ENCODE measurements around the gene HM13.

HM13 gene

DNA sequence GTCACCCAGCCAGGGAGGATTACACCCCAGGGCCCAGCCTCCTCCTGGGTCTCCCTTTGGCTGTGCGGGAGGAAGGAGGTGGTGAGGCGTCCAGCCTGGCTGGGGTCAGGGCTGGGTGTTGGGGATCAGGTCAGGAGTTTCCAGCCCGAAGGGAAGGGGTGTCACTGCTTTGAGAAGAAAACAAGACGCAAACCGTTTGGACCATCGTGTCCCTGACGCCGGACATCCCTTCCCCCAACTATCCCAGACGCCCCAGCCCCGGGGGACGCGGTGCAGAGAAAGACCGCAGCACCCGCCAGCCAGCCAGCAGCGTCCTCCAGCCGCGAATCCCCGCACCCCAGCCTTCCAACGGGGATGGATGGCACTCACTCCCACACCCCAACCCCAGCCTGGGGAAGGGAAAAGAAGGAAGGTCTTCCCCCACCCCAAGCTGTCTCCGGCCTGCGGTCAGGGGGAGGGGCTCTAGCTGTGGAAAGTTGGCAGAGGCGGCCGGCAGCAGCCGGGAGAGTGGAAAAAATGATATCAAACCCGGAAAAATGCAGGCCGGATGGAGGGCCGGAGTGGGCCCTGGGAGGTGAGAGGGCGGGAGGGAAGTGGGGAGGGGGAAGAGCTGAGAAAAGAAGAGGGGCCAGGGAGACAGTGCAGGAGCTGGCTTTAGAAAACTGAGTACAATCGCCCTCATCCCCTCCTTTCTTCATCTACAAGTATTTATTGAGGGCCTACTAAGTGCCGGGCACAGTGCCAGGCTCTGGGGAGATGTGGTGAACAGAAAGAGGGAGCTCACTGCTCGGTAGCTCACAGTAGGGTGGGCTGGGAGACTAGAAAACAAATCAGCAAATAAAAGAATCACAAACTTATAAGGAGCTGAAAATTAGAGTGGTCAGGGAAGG is 28.5 kb upstream of the HM13 start:
- H4K5ac ChIP-seq (ENCODE audit: low read length), result no peak overlapping the region
- no peak overlapping the region for H2BK120ac ChIP-seq (ENCODE audit: low read depth, low read length)
- H3K18ac ChIP-seq (ENCODE audit: low read length), result no peak overlapping the region
- DNase-seq, result no peak
- no peak overlapping the region for H4K8ac ChIP-seq (ENCODE audit: low read depth, low read length)
- H2BK15ac ChIP-seq (replicated peaks; ENCODE audit: low read depth), result no peak overlapping the region
- H3K56ac ChIP-seq (ENCODE audit: low read length), result no peak overlapping the region
- no peak overlapping the region for H3K27ac ChIP-seq (ENCODE audit: low read depth, low read length)
- H3K79me1 ChIP-seq (ENCODE audit: low read length), result no peaks in the 10 kb centered on the region
- H3K9ac ChIP-seq (ENCODE audit: low read length), result no peak overlapping the region
- no peak overlapping the region for H3K4ac ChIP-seq (ENCODE audit: low read depth, low read length)
- H3K36me3 ChIP-seq (ENCODE audit: control insufficient read depth, insufficient read depth, low read length), result no peaks in the 10 kb centered on the region
- no peaks in the 10 kb centered on the region for H3K4me1 ChIP-seq (ENCODE audit: control insufficient read depth, low read depth, low read length)
- H3K4me3 ChIP-seq (ENCODE audit: low read length), result no peak overlapping the region
- H2AK5ac ChIP-seq (ENCODE audit: low read length), result no peak overlapping the region
- no peak overlapping the region for H2BK5ac ChIP-seq (ENCODE audit: low read length)
- no peak overlapping the region for H3K4me2 ChIP-seq (ENCODE audit: low read length)
- no peaks in the 10 kb centered on the region for H3K27me3 ChIP-seq (ENCODE audit: insufficient read depth, low read length, poor library complexity)
- no CpG with 5 or more reads among the region's 31 CpGs for WGBS (ENCODE audit: extremely low coverage, insufficient coverage, low lambda C conversion rate)
- no peaks in the 10 kb centered on the region for H3K79me2 ChIP-seq (ENCODE audit: control insufficient read depth, insufficient read depth, low read length)
- H3K23ac ChIP-seq (ENCODE audit: low read length), result no peak overlapping the region

DNA sequence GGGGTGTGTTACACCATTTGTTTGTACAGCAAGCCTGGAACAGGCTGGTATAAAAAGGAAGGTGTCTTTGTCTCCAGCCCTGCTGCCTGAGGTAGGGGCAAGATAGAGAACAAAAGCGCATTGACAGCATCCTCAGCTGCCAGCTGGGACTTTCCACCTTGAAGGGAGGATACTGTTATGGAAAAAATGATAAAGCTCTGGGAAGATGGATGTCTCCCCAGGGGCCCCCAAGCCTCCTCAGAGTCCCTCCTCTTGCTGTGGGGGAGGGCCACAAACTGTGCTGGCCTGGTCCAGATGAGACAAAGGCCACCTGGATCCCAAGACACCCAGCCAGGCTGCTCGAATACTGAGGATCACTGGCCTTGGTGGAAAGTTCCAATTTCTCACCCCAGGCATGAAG is 26.1 kb upstream of the HM13 start:
- no peaks in the 10 kb centered on the region for H3K79me1 ChIP-seq (ENCODE audit: low read length)
- no peak overlapping the region for H3K56ac ChIP-seq (ENCODE audit: low read length)
- H3K4me3 ChIP-seq (ENCODE audit: low read length), result no peak overlapping the region
- H3K4ac ChIP-seq (ENCODE audit: low read depth, low read length), result no peak overlapping the region
- no peaks in the 10 kb centered on the region for H3K79me2 ChIP-seq (ENCODE audit: control insufficient read depth, insufficient read depth, low read length)
- DNase-seq, result no peak
- H3K27me3 ChIP-seq (ENCODE audit: insufficient read depth, low read length, poor library complexity), result no peaks in the 10 kb centered on the region
- no peak overlapping the region for H2BK15ac ChIP-seq (replicated peaks; ENCODE audit: low read depth)
- H2BK5ac ChIP-seq (ENCODE audit: low read length), result no peak overlapping the region
- H3K23ac ChIP-seq (ENCODE audit: low read length), result no peak overlapping the region
- no CpG with 5 or more reads among the region's 2 CpGs for WGBS (ENCODE audit: extremely low coverage, insufficient coverage, low lambda C conversion rate)
- H3K9ac ChIP-seq (ENCODE audit: low read length), result no peak overlapping the region
- no peak overlapping the region for H4K8ac ChIP-seq (ENCODE audit: low read depth, low read length)
- H3K4me2 ChIP-seq (ENCODE audit: low read length), result no peak overlapping the region
- no peak overlapping the region for H2AK5ac ChIP-seq (ENCODE audit: low read length)
- H3K36me3 ChIP-seq (ENCODE audit: control insufficient read depth, insufficient read depth, low read length), result no peaks in the 10 kb centered on the region
- no peaks in the 10 kb centered on the region for H3K4me1 ChIP-seq (ENCODE audit: control insufficient read depth, low read depth, low read length)
- H3K18ac ChIP-seq (ENCODE audit: low read length), result no peak overlapping the region
- no peak overlapping the region for H4K5ac ChIP-seq (ENCODE audit: low read length)
- H3K27ac ChIP-seq (ENCODE audit: low read depth, low read length), result no peak overlapping the region
- H2BK120ac ChIP-seq (ENCODE audit: low read depth, low read length), result no peak overlapping the region

DNA sequence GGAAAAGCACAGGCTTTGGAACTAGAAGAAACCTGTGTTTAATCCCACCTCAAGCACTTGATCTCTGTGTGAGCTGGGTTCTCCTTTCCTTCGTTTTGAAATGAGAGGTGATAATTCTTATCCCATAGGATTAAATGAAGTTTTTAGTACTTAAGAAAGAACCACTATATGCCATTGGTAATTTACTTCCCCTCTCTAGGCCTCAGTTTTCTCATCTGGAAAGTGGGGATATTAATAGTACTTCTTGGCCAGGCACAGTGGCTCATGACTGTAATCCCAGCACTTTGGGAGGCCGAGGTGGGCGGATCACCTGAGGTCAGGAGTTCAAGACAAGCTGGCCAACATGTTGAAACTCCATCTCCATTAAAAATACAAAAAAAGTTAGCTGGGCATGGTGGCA is 25.1 kb upstream of the HM13 start:
- no peak for DNase-seq
- Histone ChIP-seq H3K36me3 (ENCODE audit: control insufficient read depth, insufficient read depth, low read length) (no peaks in the 10 kb centered on the region), H2AK5ac (ENCODE audit: low read length) (no peak overlapping the region), H3K79me2 (ENCODE audit: control insufficient read depth, insufficient read depth, low read length) (no peaks in the 10 kb centered on the region), H3K79me1 (ENCODE audit: low read length) (no peaks in the 10 kb centered on the region), H3K18ac (ENCODE audit: low read length) (no peak overlapping the region), H3K4ac (ENCODE audit: low read depth, low read length) (no peak overlapping the region), H3K27me3 (ENCODE audit: insufficient read depth, low read length, poor library complexity) (no peaks in the 10 kb centered on the region), H3K56ac (ENCODE audit: low read length) (no peak overlapping the region), H3K27ac (ENCODE audit: low read depth, low read length) (no peak overlapping the region), H3K4me1 (ENCODE audit: control insufficient read depth, low read depth, low read length) (no peaks in the 10 kb centered on the region), H3K9ac (ENCODE audit: low read length) (no peak overlapping the region), H2BK5ac (ENCODE audit: low read length) (no peak overlapping the region), H4K8ac (ENCODE audit: low read depth, low read length) (no peak overlapping the region), H4K5ac (ENCODE audit: low read length) (no peak overlapping the region), H3K4me2 (ENCODE audit: low read length) (no peak overlapping the region), H2BK120ac (ENCODE audit: low read depth, low read length) (no peak overlapping the region), H2BK15ac (replicated peaks; ENCODE audit: low read depth) (no peak overlapping the region), H3K23ac (ENCODE audit: low read length) (no peak overlapping the region), H3K4me3 (ENCODE audit: low read length) (no peak overlapping the region)
- no CpG with 5 or more reads among the region's 3 CpGs for WGBS (ENCODE audit: extremely low coverage, insufficient coverage, low lambda C conversion rate)

GRCh38 chr20:31490752-31491151 is 23.5 kb upstream of the HM13 start:
- Histone ChIP-seq H3K18ac (ENCODE audit: low read length) (no peak overlapping the region), H2BK120ac (ENCODE audit: low read depth, low read length) (no peak overlapping the region), H3K36me3 (ENCODE audit: control insufficient read depth, insufficient read depth, low read length) (no peaks in the 10 kb centered on the region), H3K4me3 (ENCODE audit: low read length) (no peak overlapping the region), H3K27ac (ENCODE audit: low read depth, low read length) (no peak overlapping the region), H4K5ac (ENCODE audit: low read length) (no peak overlapping the region), H3K4ac (ENCODE audit: low read depth, low read length) (no peak overlapping the region), H2AK5ac (ENCODE audit: low read length) (no peak overlapping the region), H4K8ac (ENCODE audit: low read depth, low read length) (no peak overlapping the region), H3K23ac (ENCODE audit: low read length) (no peak overlapping the region), H3K79me2 (ENCODE audit: control insufficient read depth, insufficient read depth, low read length) (no peaks in the 10 kb centered on the region), H2BK5ac (ENCODE audit: low read length) (no peak overlapping the region), H2BK15ac (replicated peaks; ENCODE audit: low read depth) (no peak overlapping the region), H3K4me1 (ENCODE audit: control insufficient read depth, low read depth, low read length) (no peaks in the 10 kb centered on the region), H3K9ac (ENCODE audit: low read length) (no peak overlapping the region), H3K4me2 (ENCODE audit: low read length) (no peak overlapping the region), H3K79me1 (ENCODE audit: low read length) (no peaks in the 10 kb centered on the region), H3K56ac (ENCODE audit: low read length) (no peak overlapping the region), H3K27me3 (ENCODE audit: insufficient read depth, low read length, poor library complexity) (no peaks in the 10 kb centered on the region)
- no CpG with 5 or more reads among the region's 3 CpGs for WGBS (ENCODE audit: extremely low coverage, insufficient coverage, low lambda C conversion rate)
- no peak for DNase-seq

- no CpG with 5 or more reads among the region's 2 CpGs for WGBS (ENCODE audit: extremely low coverage, insufficient coverage, low lambda C conversion rate)
- DNase-seq, result peak; percentile 50
- Histone ChIP-seq H3K27ac (ENCODE audit: low read depth, low read length) (no peak overlapping the region), H3K36me3 (ENCODE audit: control insufficient read depth, insufficient read depth, low read length) (no peaks in the 10 kb centered on the region), H2BK5ac (ENCODE audit: low read length) (no peak overlapping the region), H3K4me1 (ENCODE audit: control insufficient read depth, low read depth, low read length) (no peaks in the 10 kb centered on the region), H3K79me2 (ENCODE audit: control insufficient read depth, insufficient read depth, low read length) (no peaks in the 10 kb centered on the region), H3K4me3 (ENCODE audit: low read length) (no peak overlapping the region), H4K8ac (ENCODE audit: low read depth, low read length) (no peak overlapping the region), H3K4ac (ENCODE audit: low read depth, low read length) (no peak overlapping the region), H3K9ac (ENCODE audit: low read length) (no peak overlapping the region), H3K27me3 (ENCODE audit: insufficient read depth, low read length, poor library complexity) (no peaks in the 10 kb centered on the region), H3K56ac (ENCODE audit: low read length) (no peak overlapping the region), H4K5ac (ENCODE audit: low read length) (no peak overlapping the region), H3K18ac (ENCODE audit: low read length) (no peak overlapping the region), H2BK15ac (replicated peaks; ENCODE audit: low read depth) (no peak overlapping the region), H2BK120ac (ENCODE audit: low read depth, low read length) (no peak overlapping the region), H3K23ac (ENCODE audit: low read length) (no peak overlapping the region), H2AK5ac (ENCODE audit: low read length) (no peak overlapping the region), H3K4me2 (ENCODE audit: low read length) (no peak overlapping the region), H3K79me1 (ENCODE audit: low read length) (no peaks in the 10 kb centered on the region)
Observed at GRCh38 chr20:31494131-31494530, 20.1 kb upstream of the HM13 start.

Data from mesendoderm (in vitro differentiated cells).